Ovary (tissue), 9 donors: ENCODE results near the gene TSHZ2. TPM values are rescaled to one million over a fixed set of nuclear protein-coding genes. Genes with fewer than 3 reads are reported as not detected.

ENCODE experiments used
- DNase-seq, 5 donors: peaks; one replicate each; pipeline ENCODE4 v3.0.0-alpha.2; 2019 to 2020
- H3K27ac ChIP-seq, 2 donors: fragments of 200-600 bp; one replicate each; pipeline versions ENCODE4 v1.5.1 to v1.8.0; 2019 to 2022
- H3K27me3 ChIP-seq: fragments of 200-600 bp; one replicate; pipeline ENCODE4 v1.8.0; 2022
- H3K36me3 ChIP-seq: fragments of 200-600 bp; sonication (generic); one replicate; pipeline ENCODE4 v1.5.1; 2019
- H3K4me1 ChIP-seq: one replicate; pipeline ENCODE4 v1.8.1; 2013; ENCODE audit warnings: mild to moderate bottlenecking, moderate library complexity; ENCODE audit not compliant: insufficient read depth
- H3K4me3 ChIP-seq: fragments of 200-600 bp; sonication (generic); one replicate; pipeline ENCODE4 v1.5.1; 2017
- H3K9me3 ChIP-seq, 2 donors: fragments of 200-600 bp in 1 of 2; sonication (generic) in 1 of 2; one replicate each; pipeline versions ENCODE4 v1.5.1 to v1.8.1; 2013 to 2019; ENCODE audit warnings: mild to moderate bottlenecking in 1 of 2, moderate library complexity in 1 of 2
- CTCF ChIP-seq, 3 donors: fragments of 450-650 bp in 2 of 3; fragments of 200-600 bp in 1 of 3; IDR thresholded peaks; one replicate each; pipeline versions ENCODE4 v1.5.1 to v1.8.0; 2016 to 2022; ENCODE audit warnings: antibody characterized with exemption in 3 of 3, mild to moderate bottlenecking in 1 of 3
- EP300 ChIP-seq: sonication (generic); formaldehyde crosslinking; IDR thresholded peaks from one replicate; pipeline ENCODE4 v1.6.1; 2017; ENCODE audit warnings: antibody characterized with exemption
- POLR2A ChIP-seq: fragments of 450-650 bp; IDR thresholded peaks from one replicate; pipeline ENCODE4 v1.6.1; 2017; ENCODE audit warnings: antibody characterized with exemption, mild to moderate bottlenecking, moderate library complexity
- WGBS, 3 donors: extraction: QIAGEN DNeasy Blood & Tissue Kit in 1 of 3; methylation state at CpG; one replicate each; pipeline versions ENCODE4 v1.1.5 to v1.1.7; 2013 to 2017; 5-methylcytosine and 5-hydroxymethylcytosine counted together
- intact Hi-C, 4 donors: fragments of 100-400 bp; cut with DNase I; formaldehyde crosslinking; loops; one replicate each; pipeline versions ENCODE4 v1.11.0 to v1.15.1; 2022 to 2023
- polyA plus RNA-seq, 2 donors: library from polyadenylated mRNA; stranded (reverse); fragments of 200-250 nt in 1 of 2; fragments of 350-450 nt in 1 of 2; fragmentation: Illumina TruSeq in 1 of 2; extraction: RNeasy Lipid Tissue Mini Kit (QIAGEN cat#74804) in 1 of 2; gene quantifications; one replicate each; pipeline ENCODE4 v1.2.3, GENCODE V29; 2013 to 2014
- total RNA-seq, 7 donors: library from RNA; depleted of rRNA in 2 of 7; stranded (reverse); fragments of >200 nt in 2 of 7; fragmentation: NEBNext Ultra II Directional in 3 of 7; extraction: Animal tissue kit (Norgen Biotek cat#: 25700) in 3 of 7; gene quantifications; one replicate each; pipeline versions ENCODE4 v1.1.0 to v1.2.4, GENCODE V29; 2016 to 2023
- donor health status: DM: no; HTN: no; CAD: no; lungs with moderate emphysema.
- donor health status: DM: no; HTN: no; CAD: no.
- donor health status: Bipolar disorder and iron deficiency.
- donor health status: DM: yes; HTN: yes; CAD: no.
- donor health status: DM: no; HTN: no; CAD: no.
- donor health status: DM: yes; HTN: yes; CAD: no.

Gene TSHZ2
- total and polyA plus RNA-seq, 9 donors: 18.2 to 113 (median 40.2) TPM

DNA sequence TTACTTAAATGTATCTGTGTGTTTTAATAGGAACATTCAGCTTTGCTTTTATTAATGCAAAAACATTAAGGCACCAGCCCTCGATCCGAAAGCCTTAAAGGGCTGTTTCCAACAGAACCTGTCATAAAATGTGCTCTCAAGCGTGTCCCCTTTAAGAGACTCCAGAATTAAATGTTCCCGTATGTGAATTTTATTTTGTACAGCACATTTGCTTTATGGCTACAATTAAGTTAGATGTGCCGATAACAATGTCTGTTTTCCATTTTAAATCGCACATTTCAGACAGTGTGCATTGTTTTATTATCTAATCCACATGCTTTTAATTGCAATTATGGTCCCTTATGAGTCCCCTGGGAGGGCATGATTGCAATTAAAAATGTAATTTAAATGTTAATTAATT is 198.9 kb downstream of the TSHZ2 start:
- Histone ChIP-seq H3K27ac (no peak overlapping the region), H3K27me3 (no peaks in the 10 kb centered on the region), H3K9me3 (no peaks in the 10 kb centered on the region), H3K36me3 (no peaks in the 10 kb centered on the region), H3K4me3 (no peak overlapping the region), H3K4me1 (peaks cover 2% of the 10 kb centered on the region)
- no peak for TF ChIP-seq POLR2A
- no peak for TF ChIP-seq CTCF (IDR thresholded peaks at IDR 0.05)
- TF ChIP-seq EP300: no peak
- intact Hi-C loops: no loop called here
- WGBS, 3 donors: 78 to 82% (median 79%) methylated on average over 6 of the region's 6 CpGs
- DNase-seq: no peak

DNA sequence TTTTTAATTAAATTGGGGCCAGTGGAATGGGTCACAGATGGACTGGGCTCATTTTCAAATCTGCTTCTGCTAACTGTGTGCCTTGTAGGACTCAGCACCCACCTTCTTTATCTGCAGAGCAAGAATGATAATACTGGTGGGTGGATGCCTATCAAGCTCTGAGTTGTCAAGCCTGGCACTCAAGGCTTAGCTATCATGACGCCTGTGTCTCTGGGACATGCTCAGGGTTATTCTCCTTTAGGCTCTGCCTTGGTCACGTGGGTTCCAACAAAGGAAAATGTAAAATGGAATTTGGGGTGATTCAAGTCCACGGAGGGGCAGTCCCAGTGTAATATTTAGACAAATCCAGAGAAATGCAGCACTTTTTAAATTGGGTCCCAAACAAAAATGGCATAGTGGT is 202.3 kb downstream of the TSHZ2 start:
- H3K27ac ChIP-seq: no peak overlapping the region
- H3K36me3 ChIP-seq: no peaks in the 10 kb centered on the region
- DNase-seq: no peak
- no peak overlapping the region for H3K4me3 ChIP-seq
- WGBS, 3 donors: 87 to 95% (median 93%) methylated on average over 3 of the region's 3 CpGs
- intact Hi-C loops: no loop called here
- H3K9me3 ChIP-seq: no peaks in the 10 kb centered on the region
- H3K4me1 ChIP-seq: peaks cover 2% of the 10 kb centered on the region
- no peaks in the 10 kb centered on the region for H3K27me3 ChIP-seq
- TF ChIP-seq CTCF (IDR thresholded peaks at IDR 0.05) (no peak), EP300 (no peak)

- no peaks in the 10 kb centered on the region for H3K27me3 ChIP-seq
- H3K4me1 ChIP-seq: peaks cover 2% of the 10 kb centered on the region
- H3K36me3 ChIP-seq: no peaks in the 10 kb centered on the region
- H3K4me3 ChIP-seq: no peak overlapping the region
- WGBS, 3 donors: 88 to 90% (median 89%) methylated on average over 12 of the region's 12 CpGs
- intact Hi-C loops: no loop called here
- H3K9me3 ChIP-seq: no peaks in the 10 kb centered on the region
- no peak overlapping the region for H3K27ac ChIP-seq
- TF ChIP-seq CTCF (IDR thresholded peaks at IDR 0.05): no peak
- DNase-seq: no peak
Observed at GRCh38 chr20:53175135-53175780, 203.1 kb downstream of the TSHZ2 start.

DNA sequence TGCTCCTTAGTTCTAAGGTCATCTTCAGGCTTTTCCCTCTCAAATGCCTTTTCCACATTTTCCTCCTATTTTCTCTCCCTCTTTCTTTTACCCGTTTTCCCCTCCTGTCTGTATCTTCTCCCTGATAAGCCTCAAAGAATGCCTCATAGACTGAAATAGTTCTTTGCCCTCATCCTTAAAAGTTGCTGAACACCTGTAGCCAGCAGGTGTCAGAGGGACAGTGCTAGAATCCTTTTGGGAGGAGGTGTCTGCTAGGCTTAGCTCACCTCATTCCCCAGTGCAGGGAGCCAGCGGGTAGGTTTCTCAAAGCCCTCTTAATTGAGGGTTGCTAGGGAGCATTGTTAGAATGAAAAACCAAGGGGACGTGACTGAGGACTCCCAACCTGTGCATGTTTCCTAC is 204.0 kb downstream of the TSHZ2 start:
- Histone ChIP-seq H3K27ac (no peak overlapping the region), H3K4me3 (no peak overlapping the region), H3K27me3 (no peaks in the 10 kb centered on the region), H3K36me3 (no peaks in the 10 kb centered on the region), H3K9me3 (no peaks in the 10 kb centered on the region), H3K4me1 (peaks cover 2% of the 10 kb centered on the region)
- intact Hi-C loops: no loop called here
- no peak for DNase-seq
- TF ChIP-seq EP300 (no peak), CTCF (IDR thresholded peaks at IDR 0.05) (no peak), POLR2A (no peak)
- 59 to 88% (median 72%) methylated on average over 3 of the region's 3 CpGs for WGBS, 3 donors
